ENCODE results near the gene CAMK2B. TPM values are rescaled to one million over a fixed set of nuclear protein-coding genes. Genes with fewer than 3 reads are reported as not detected.

The CAMK2B gene
- total and polyA plus RNA-seq, 2 of the 13 experiments (the other 11 are each of a cell fraction or from before 2014, with no cell fraction given), result 0.27 to 0.48 TPM

- DNase-seq (ENCODE audit: low spot score), result no peak
- BruUV-seq (replicated peaks), result no TSS peak
- no peaks in the 10 kb centered on the region for H4K20me1 ChIP-seq (ENCODE audit: insufficient read depth, low read length)
- H3K9me3 ChIP-seq (ENCODE audit: low read length), result no peaks in the 10 kb centered on the region
- H3K4me3 ChIP-seq (replicated peaks in 1 of 3; ENCODE audit: insufficient read depth in 1 of 3, low read depth in 2 of 3, low read length in 3 of 3), result no peak overlapping the region
- WGBS (ENCODE audit: low lambda C conversion rate), result 62% methylated on average over 6 of the region's 7 CpGs
- ChIA-PET CTCF (ENCODE audit: low intra/inter-chr PET ratio, low total read pairs) (no interaction called here), POLR2A (no interaction called here)
- H3K27ac ChIP-seq (ENCODE audit: extremely low read length, insufficient read depth, low read length), result no peak overlapping the region
- no peak overlapping the region for H3K4me2 ChIP-seq (ENCODE audit: low read depth, low read length)
- H3K4me1 ChIP-seq (ENCODE audit: insufficient read depth, low read length), result no peaks in the 10 kb centered on the region
- peaks cover 22 to 88% of the 10 kb centered on the region in 2 experiments for H3K27me3 ChIP-seq (ENCODE audit: control insufficient read depth in 1 of 2, insufficient read depth in 2 of 2, low read length in 2 of 2)
- TF ChIP-seq ATF4 (CRISPR knock-in tag; IDR thresholded peaks at IDR 0.05), result no peak
- no peak for TF ChIP-seq YY1 (IDR thresholded peaks at IDR 0.05; ENCODE audit: insufficient read depth, insufficient replicate concordance, low read depth, low read length)
- TF ChIP-seq HMG20A (CRISPR knock-in tag; IDR thresholded peaks at IDR 0.05; ENCODE audit: borderline replicate concordance), result no peak
- no peak for FAIRE-seq
- H3K9ac ChIP-seq (ENCODE audit: insufficient read depth, low read depth, low read length), result no peak overlapping the region
- no peak for ATAC-seq
- in situ Hi-C loops (cut with HindIII; ENCODE audit: extremely low pct_ligation_motif_present, low pct_unique_long_range_greater_than_20kb), result no loop called here
- intact Hi-C loops (cut with micrococcal nuclease; ENCODE audit: unreplicated experiment), result no loop called here
- H3K36me3 ChIP-seq (replicated peaks in 1 of 2; ENCODE audit: control insufficient read depth in 1 of 2, insufficient read depth in 2 of 2, low read length in 2 of 2), result no peaks in the 10 kb centered on the region
- no peak overlapping the region for H2AFZ ChIP-seq (ENCODE audit: low read length)
- H3K79me2 ChIP-seq (ENCODE audit: insufficient read depth, low read length), result no peaks in the 10 kb centered on the region
These were observed 50.2 kb downstream of the CAMK2B start for GRCh38 chr7:44275146-44275545.

- FAIRE-seq, result no peak
- BruUV-seq (replicated peaks), result no TSS peak
- intact Hi-C loops (cut with micrococcal nuclease; ENCODE audit: unreplicated experiment), result no loop called here
- Histone ChIP-seq H3K79me2 (ENCODE audit: insufficient read depth, low read length) (no peaks in the 10 kb centered on the region), H3K36me3 (replicated peaks in 1 of 2; ENCODE audit: control insufficient read depth in 1 of 2, insufficient read depth in 2 of 2, low read length in 2 of 2) (no peaks in the 10 kb centered on the region), H3K27me3 (ENCODE audit: control insufficient read depth in 1 of 2, insufficient read depth in 2 of 2, low read length in 2 of 2) (peaks cover 24 to 83% of the 10 kb centered on the region in 2 experiments), H3K9me3 (ENCODE audit: low read length) (no peaks in the 10 kb centered on the region), H3K4me1 (ENCODE audit: insufficient read depth, low read length) (no peaks in the 10 kb centered on the region), H2AFZ (ENCODE audit: low read length) (no peak overlapping the region), H3K4me3 (replicated peaks in 1 of 3; ENCODE audit: insufficient read depth in 1 of 3, low read depth in 2 of 3, low read length in 3 of 3) (no peak overlapping the region), H3K27ac (ENCODE audit: extremely low read length, insufficient read depth, low read length) (no peak overlapping the region), H3K4me2 (ENCODE audit: low read depth, low read length) (no peak overlapping the region), H4K20me1 (ENCODE audit: insufficient read depth, low read length) (no peaks in the 10 kb centered on the region), H3K9ac (ENCODE audit: insufficient read depth, low read depth, low read length) (no peak overlapping the region)
- no peak for ATAC-seq
- ChIA-PET POLR2A (no interaction called here), CTCF (ENCODE audit: low intra/inter-chr PET ratio, low total read pairs) (no interaction called here)
- DNase-seq (ENCODE audit: low spot score), result no peak
- in situ Hi-C loops (cut with HindIII; ENCODE audit: extremely low pct_ligation_motif_present, low pct_unique_long_range_greater_than_20kb), result no loop called here
- WGBS (ENCODE audit: low lambda C conversion rate), result 30% methylated on average over 2 of the region's 3 CpGs
- TF ChIP-seq TEF (CRISPR knock-in tag; IDR thresholded peaks at IDR 0.05) (no peak), ZNF580 (CRISPR knock-in tag; IDR thresholded peaks at IDR 0.05; ENCODE audit: borderline replicate concordance, low read depth) (no peak), DMTF1 (CRISPR knock-in tag; IDR thresholded peaks at IDR 0.05) (no peak), NFE2L2 (IDR thresholded peaks at IDR 0.05; ENCODE audit: low read length) (no peak), ZNF788 (CRISPR knock-in tag; IDR thresholded peaks at IDR 0.05; ENCODE audit: borderline replicate concordance) (no peak), GTF3A (CRISPR knock-in tag; conservative IDR thresholded peaks at IDR 0.05) (no peak)
These were observed 50.8 kb downstream of the CAMK2B start for GRCh38 chr7:44274623-44274975.
